Liver (tissue), 9 donors: ENCODE measurements around the gene LAMTOR5. TPM values are rescaled to one million over a fixed set of nuclear protein-coding genes. Genes with fewer than 3 reads are reported as not detected.
"Not testable (repeated sequence)": the region's sequence is repeated elsewhere in the genome, so short reads cannot be mapped to it uniquely, and the experiment has no call there.

Source experiments
- DNase-seq: peaks from one replicate; pipeline ENCODE4 v3.0.0-alpha.2; 2017; ENCODE audit warnings: low spot score
- H3K27ac ChIP-seq, 2 donors: one replicate each; pipeline ENCODE4 v1.7.0; 2013; ENCODE audit warnings: inconsistent platforms in 2 of 2, low read length in 2 of 2, control low read depth in 1 of 2, low read depth in 1 of 2, mild to moderate bottlenecking in 1 of 2
- H3K27me3 ChIP-seq, 4 donors: one replicate each; pipeline versions ENCODE4 v1.6.1 to v1.7.0; 2013; ENCODE audit warnings: low read length in 3 of 4, inconsistent platforms in 1 of 4, mild to moderate bottlenecking in 1 of 4, moderate library complexity in 1 of 4; ENCODE audit not compliant: control insufficient read depth in 4 of 4, insufficient read depth in 4 of 4
- H3K36me3 ChIP-seq, 4 donors: one replicate each; pipeline versions ENCODE4 v1.6.1 to v1.7.0; 2013; ENCODE audit warnings: low read length in 3 of 4, mild to moderate bottlenecking in 3 of 4, low read depth in 1 of 4, moderate library complexity in 1 of 4; ENCODE audit not compliant: control insufficient read depth in 4 of 4, insufficient read depth in 3 of 4
- H3K4me1 ChIP-seq, 4 donors: one replicate each; pipeline versions ENCODE4 v1.6.1 to v1.7.0; 2013; ENCODE audit warnings: low read length in 3 of 4, mild to moderate bottlenecking in 3 of 4, moderate library complexity in 1 of 4; ENCODE audit not compliant: control insufficient read depth in 4 of 4, insufficient read depth in 4 of 4
- H3K4me3 ChIP-seq, 3 donors: one replicate each; pipeline versions ENCODE4 v1.6.1 to v1.7.0; 2013; ENCODE audit warnings: low read length in 3 of 3, control low read depth in 1 of 3, low read depth in 1 of 3, mild to moderate bottlenecking in 1 of 3
- H3K9ac ChIP-seq, 2 donors: one replicate each; pipeline ENCODE4 v1.7.0; 2013; ENCODE audit warnings: low read length in 2 of 2, mild to moderate bottlenecking in 2 of 2, moderate library complexity in 2 of 2, control low read depth in 1 of 2, low read depth in 1 of 2
- H3K9me3 ChIP-seq, 4 donors: one replicate each; pipeline versions ENCODE4 v1.6.1 to v1.7.0; 2013; ENCODE audit warnings: low read length in 3 of 4; ENCODE audit not compliant: control insufficient read depth in 4 of 4
- HNF4A ChIP-seq, 2 donors: conservative IDR thresholded peaks; 2 replicates each; pipeline ENCODE4 v1.6.1; 2016; ENCODE audit warnings: antibody characterized with exemption in 2 of 2, mild to moderate bottlenecking in 2 of 2
- HNF4G ChIP-seq: IDR thresholded peaks from 2 replicates; pipeline ENCODE4 v1.6.1; 2016; ENCODE audit warnings: antibody characterized with exemption
- JUND ChIP-seq, 2 donors: IDR thresholded peaks; 2 replicates each; pipeline ENCODE4 v1.6.1; 2016; ENCODE audit warnings: antibody characterized with exemption in 2 of 2
- MAX ChIP-seq: IDR thresholded peaks from 2 replicates; pipeline ENCODE4 v1.6.1; 2016; ENCODE audit warnings: antibody characterized with exemption
- NR2F2 ChIP-seq: IDR thresholded peaks from 2 replicates; pipeline ENCODE4 v1.6.1; 2016; ENCODE audit warnings: antibody characterized with exemption
- RAD21 ChIP-seq, 2 donors: IDR thresholded peaks; 2 replicates each; pipeline ENCODE4 v1.6.1; 2016; ENCODE audit warnings: antibody characterized with exemption in 2 of 2, mild to moderate bottlenecking in 2 of 2
- RXRA ChIP-seq, 2 donors: IDR thresholded peaks; 2 replicates each; pipeline ENCODE4 v1.6.1; 2017 to 2018; ENCODE audit warnings: antibody characterized with exemption in 2 of 2, mild to moderate bottlenecking in 1 of 2
- TAF1 ChIP-seq: conservative IDR thresholded peaks from 2 replicates; pipeline ENCODE4 v1.6.1; 2016; ENCODE audit warnings: antibody characterized with exemption, mild to moderate bottlenecking
- YY1 ChIP-seq: IDR thresholded peaks from 2 replicates; pipeline ENCODE4 v1.6.1; 2016; ENCODE audit warnings: antibody characterized with exemption, mild to moderate bottlenecking
- ZBTB33 ChIP-seq: IDR thresholded peaks from 2 replicates; pipeline ENCODE4 v1.6.1; 2016; ENCODE audit warnings: antibody characterized with exemption
- WGBS: extraction: QIAGEN DNeasy Blood & Tissue Kit; methylation state at CpG from one replicate; pipeline ENCODE4 v1.1.7; 2013; 5-methylcytosine and 5-hydroxymethylcytosine counted together
- polyA plus RNA-seq, 2 donors: library from polyadenylated mRNA; stranded (reverse) in 1 of 2; unstranded in 1 of 2; fragments of 200-250 nt in 1 of 2; fragments of >200 nt in 1 of 2; fragmentation: Nextera tagmentation in 1 of 2; extraction: Ambion mirVana in 1 of 2; gene quantifications; one replicate each; pipeline versions ENCODE4 v1.2.1 to v1.2.3, GENCODE V29; 2013 to 2015
- total RNA-seq, 2 donors: library from RNA; depleted of rRNA; stranded (reverse); fragments of >200 nt; gene quantifications; one replicate each; pipeline ENCODE4 v1.2.3, GENCODE V29; 2014
- donor health status: healthy.
- donor health status: healthy.
- donor health status: healthy.
- donor health status: healthy.
- donor health status: healthy.

LAMTOR5 gene
- total and polyA plus RNA-seq, 4 donors = 30.0 to 182 (median 94.3) TPM

GRCh38 chr1:110420874-110421793 lies 13.6 kb upstream of the LAMTOR5 start:
- 77% methylated on average over 2 of the region's 2 CpGs for WGBS
- peaks cover 0 to 13% (median 7%) of the 10 kb centered on the region in 4 donors for H3K4me1 ChIP-seq
- no peak overlapping the region for H3K9ac ChIP-seq
- TF ChIP-seq JUND (IDR thresholded peaks at IDR 0.05) (no peak), NR2F2 (no peak), ZBTB33 (no peak), HNF4A (conservative IDR thresholded peaks at IDR 0.05) (no peak), RAD21 (IDR thresholded peaks at IDR 0.05) (no peak), MAX (no peak)
- no peak overlapping the region for H3K27ac ChIP-seq
- no peak overlapping the region for H3K4me3 ChIP-seq
- DNase-seq = no peak
- no peaks in the 10 kb centered on the region for H3K9me3 ChIP-seq
- H3K36me3 ChIP-seq = no peaks in the 10 kb centered on the region
- no peaks in the 10 kb centered on the region for H3K27me3 ChIP-seq

- H3K27ac ChIP-seq = no peak overlapping the region
- TF ChIP-seq TAF1 (no peak), RXRA (IDR thresholded peaks at IDR 0.05) (peak in 1 of 2 donors; percentile 24), HNF4G (no peak), YY1 (no peak), HNF4A (conservative IDR thresholded peaks at IDR 0.05) (peak in 1 of 2 donors; percentile 19)
- peaks cover 0 to 13% (median 7%) of the 10 kb centered on the region in 4 donors for H3K4me1 ChIP-seq
- no peak for DNase-seq
- no peaks in the 10 kb centered on the region for H3K36me3 ChIP-seq
- H3K9ac ChIP-seq = no peak overlapping the region
- WGBS = 65% methylated on average over 10 of the region's 10 CpGs
- H3K27me3 ChIP-seq = no peaks in the 10 kb centered on the region
- no peaks in the 10 kb centered on the region for H3K9me3 ChIP-seq
- H3K4me3 ChIP-seq = no peak overlapping the region
These were observed 12.6 kb upstream of the LAMTOR5 start for GRCh38 chr1:110420023-110420662.

- H3K4me3 ChIP-seq = no peak overlapping the region
- H3K4me1 ChIP-seq = peaks cover 0 to 13% (median 7%) of the 10 kb centered on the region in 4 donors
- no peaks in the 10 kb centered on the region for H3K9me3 ChIP-seq
- WGBS = 96% methylated on average over 1 of the region's 1 CpG
- DNase-seq = no peak
- no peak for TF ChIP-seq ZBTB33
- no peak for TF ChIP-seq MAX
- TF ChIP-seq JUND (IDR thresholded peaks at IDR 0.05) = no peak
- H3K36me3 ChIP-seq = no peaks in the 10 kb centered on the region
- no peak overlapping the region for H3K9ac ChIP-seq
- H3K27ac ChIP-seq = no peak overlapping the region
- H3K27me3 ChIP-seq = no peaks in the 10 kb centered on the region
These were observed 11.2 kb upstream of the LAMTOR5 start for GRCh38 chr1:110418729-110419128.

- 55% methylated on average over 1 of the region's 1 CpG for WGBS
- not testable (repeated sequence) for H3K9me3 ChIP-seq, H3K36me3 ChIP-seq, H3K27me3 ChIP-seq, H3K27ac ChIP-seq, DNase-seq, H3K4me3 ChIP-seq
- Histone ChIP-seq H3K4me1 (peaks cover 2 to 17% (median 10%) of the 10 kb centered on the region in 4 donors), H3K9ac (peak overlapping the region in 1 of 2 donors; percentile 4)
These were observed 5.6 kb upstream of the LAMTOR5 start for GRCh38 chr1:110413045-110413444.
